Natural killer cell (primary cell): Measurements from ENCODE around the gene CCDC27. TPM values are rescaled to one million over a fixed set of nuclear protein-coding genes. Genes with fewer than 3 reads are reported as not detected.
A peak's percentile ranks its signal among the peaks of the same experiment; 100 is the strongest.
"Not testable (repeated sequence)": the region's sequence is repeated elsewhere in the genome, so short reads cannot be mapped to it uniquely, and the experiment has no call there.

Experiments used
- ATAC-seq, 3 donors: fragments of 150-1000 bp in 2 of 3; fragments of 200-7000 bp in 1 of 3; cut with Tn5 transposase; 1 replicate in 1 of 3; 2 replicates in 2 of 3; pipeline ENCODE4 v1.10.0; 2021; ENCODE audit warnings: mild to moderate bottlenecking in 2 of 3, moderate library complexity in 2 of 3
- DNase-seq, 2 donors: peaks; one replicate each; pipeline versions ENCODE4 v3.0.0 to v3.0.0-alpha.2; 2013 to 2021; ENCODE audit warnings: mixed read lengths in 1 of 2
- H3K27ac ChIP-seq: one replicate; pipeline ENCODE4 v1.5.1; 2013; ENCODE audit warnings: mild to moderate bottlenecking, low read length
- H3K27me3 ChIP-seq: one replicate; pipeline ENCODE4 v1.6.1; 2013; ENCODE audit warnings: low read length; ENCODE audit not compliant: control insufficient read depth, insufficient read depth
- H3K36me3 ChIP-seq: one replicate; pipeline ENCODE4 v1.6.1; 2013; ENCODE audit warnings: low read length; ENCODE audit not compliant: control insufficient read depth, insufficient read depth
- H3K4me1 ChIP-seq: one replicate; pipeline ENCODE4 v1.6.1; 2013; ENCODE audit warnings: low read length; ENCODE audit not compliant: control insufficient read depth, insufficient read depth
- H3K4me3 ChIP-seq: one replicate; pipeline ENCODE4 v1.5.1; 2013; ENCODE audit warnings: low read length
- H3K9me3 ChIP-seq: one replicate; pipeline ENCODE4 v1.6.1; 2013; ENCODE audit warnings: low read length; ENCODE audit not compliant: control insufficient read depth, insufficient read depth
- H3K27ac Mint-ChIP-seq, 2 donors: one replicate each; pipeline ENCODE4 v1.8.0; 2022; ENCODE audit warnings: mild to moderate bottlenecking in 2 of 2, mixed read lengths in 2 of 2, moderate library complexity in 1 of 2
- H3K27me3 Mint-ChIP-seq, 2 donors: one replicate each; pipeline ENCODE4 v1.8.0; 2022; ENCODE audit warnings: low read depth in 2 of 2, mixed read lengths in 2 of 2
- H3K36me3 Mint-ChIP-seq: one replicate; pipeline ENCODE4 v1.8.0; 2022; ENCODE audit warnings: mixed read lengths
- H3K4me1 Mint-ChIP-seq, 2 donors: one replicate each; pipeline ENCODE4 v1.8.0; 2022; ENCODE audit warnings: mixed read lengths in 2 of 2
- H3K4me3 Mint-ChIP-seq: one replicate; pipeline ENCODE4 v1.8.0; 2022; ENCODE audit warnings: mild to moderate bottlenecking, moderate library complexity, mixed read lengths
- H3K9me3 Mint-ChIP-seq, 2 donors: one replicate each; pipeline ENCODE4 v1.8.0; 2022; ENCODE audit warnings: mixed read lengths in 2 of 2
- WGBS: methylation state at CpG from one replicate; pipeline ENCODE4 v1.1.7; 2013; ENCODE audit warnings: missing lambda C conversion rate; ENCODE audit not compliant: insufficient coverage; 5-methylcytosine and 5-hydroxymethylcytosine counted together
- intact Hi-C: fragments of 100-400 bp; cut with micrococcal nuclease; formaldehyde crosslinking; loops from one replicate; pipeline ENCODE4 v1.14.2; 2022
- total RNA-seq, 4 donors: library from RNA; stranded (reverse); fragments of 120-200 nt in 1 of 4; gene quantifications; one replicate each; pipeline versions ENCODE4 v1.2.3 to v1.2.4, GENCODE V29; 2013 to 2022
- TF ChIP-seq, protein P1 (sequence below): fragments of 200-600 bp; IDR thresholded peaks from one replicate; pipeline ENCODE4 v1.8.0; 2022; ENCODE audit warnings: antibody characterized with exemption

The CCDC27 gene
- total RNA-seq, 3 donors from 2014 or later (not counting 1 experiment from before 2014, with no cell fraction given), result not detected

DNA sequence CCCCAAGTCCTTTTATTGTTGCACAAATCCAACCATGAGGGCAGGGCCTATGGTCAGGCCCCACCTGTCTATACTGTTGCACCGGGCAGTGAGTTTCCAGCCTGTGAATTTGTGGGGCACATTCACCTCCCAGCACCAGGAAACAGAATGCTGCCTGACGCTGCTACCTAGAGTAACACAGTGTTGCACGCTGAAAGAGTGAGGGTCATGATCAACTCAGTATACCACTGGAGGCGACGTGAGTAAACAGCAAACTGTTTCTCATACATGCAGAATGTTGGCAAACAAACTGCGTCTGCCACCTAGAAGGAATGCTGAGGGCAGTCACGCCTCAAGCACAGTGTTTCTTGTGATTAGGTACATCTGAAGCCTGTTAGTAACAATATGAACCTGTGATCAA lies 57.4 kb downstream of the CCDC27 start:
- peak; percentile 17 to 28 (median 18) for ATAC-seq
- peaks cover 15 to 16% of the 10 kb centered on the region in 2 donors for H3K27me3 Mint-ChIP-seq

DNA sequence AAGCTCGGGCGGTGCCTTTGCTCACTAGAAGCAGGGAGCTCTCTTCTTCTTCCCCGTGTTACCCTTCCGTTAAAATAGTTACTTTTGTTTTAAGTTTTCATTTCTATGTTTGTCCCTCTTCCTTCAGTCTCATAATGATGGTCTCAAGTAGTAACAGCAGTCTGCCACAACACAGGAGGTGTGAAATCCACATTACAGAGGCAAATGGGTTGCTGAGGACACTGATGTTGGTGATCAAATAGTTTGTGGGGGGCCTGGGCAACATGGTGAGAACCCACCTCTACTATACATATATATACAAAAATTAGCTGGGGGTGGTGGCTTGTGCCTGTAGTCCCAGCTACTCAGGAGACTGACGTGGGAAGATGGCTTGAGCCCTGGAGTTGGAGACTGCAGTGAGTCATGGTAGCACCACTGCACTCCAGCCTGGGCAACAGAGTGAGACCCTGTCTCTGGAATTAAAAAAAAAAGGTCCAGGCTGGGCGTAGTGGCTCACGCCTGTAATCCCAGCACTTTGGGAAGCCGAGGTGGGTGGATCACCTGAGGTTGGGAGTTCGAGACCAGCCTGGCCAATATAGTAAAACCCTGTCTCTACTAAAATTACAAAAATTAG lies 58.0 kb downstream of the CCDC27 start:
- H3K36me3 Mint-ChIP-seq, intact Hi-C loops, H3K27me3 ChIP-seq, H3K4me3 ChIP-seq, H3K4me1 Mint-ChIP-seq, H3K9me3 ChIP-seq, H3K27ac ChIP-seq, H3K9me3 Mint-ChIP-seq: not testable (repeated sequence)
- H3K27ac Mint-ChIP-seq, result peak overlapping the region; percentile 58 to 71
- WGBS, result 59% methylated on average over 9 of the region's 9 CpGs
- peak; percentile 78 to 90 (median 87) for ATAC-seq
- peaks cover 11% of the 10 kb centered on the region for H3K36me3 ChIP-seq
- peak overlapping the region; percentile 36 for H3K4me3 Mint-ChIP-seq
- DNase-seq, result peak in 1 of 2 donors; percentile 59
- H3K27me3 Mint-ChIP-seq, result peaks cover 10% of the 10 kb centered on the region in 2 donors
- peaks cover 17% of the 10 kb centered on the region for H3K4me1 ChIP-seq

More for the DNA sequence above, 57.4 kb downstream of the CCDC27 start:
- intact Hi-C loops, result no loop called here
- TF ChIP-seq, protein P1, sequence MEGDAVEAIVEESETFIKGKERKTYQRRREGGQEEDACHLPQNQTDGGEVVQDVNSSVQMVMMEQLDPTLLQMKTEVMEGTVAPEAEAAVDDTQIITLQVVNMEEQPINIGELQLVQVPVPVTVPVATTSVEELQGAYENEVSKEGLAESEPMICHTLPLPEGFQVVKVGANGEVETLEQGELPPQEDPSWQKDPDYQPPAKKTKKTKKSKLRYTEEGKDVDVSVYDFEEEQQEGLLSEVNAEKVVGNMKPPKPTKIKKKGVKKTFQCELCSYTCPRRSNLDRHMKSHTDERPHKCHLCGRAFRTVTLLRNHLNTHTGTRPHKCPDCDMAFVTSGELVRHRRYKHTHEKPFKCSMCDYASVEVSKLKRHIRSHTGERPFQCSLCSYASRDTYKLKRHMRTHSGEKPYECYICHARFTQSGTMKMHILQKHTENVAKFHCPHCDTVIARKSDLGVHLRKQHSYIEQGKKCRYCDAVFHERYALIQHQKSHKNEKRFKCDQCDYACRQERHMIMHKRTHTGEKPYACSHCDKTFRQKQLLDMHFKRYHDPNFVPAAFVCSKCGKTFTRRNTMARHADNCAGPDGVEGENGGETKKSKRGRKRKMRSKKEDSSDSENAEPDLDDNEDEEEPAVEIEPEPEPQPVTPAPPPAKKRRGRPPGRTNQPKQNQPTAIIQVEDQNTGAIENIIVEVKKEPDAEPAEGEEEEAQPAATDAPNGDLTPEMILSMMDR, result no peak
- H3K27me3 ChIP-seq, result no peaks in the 10 kb centered on the region
- no peak for DNase-seq
- no peak overlapping the region for H3K4me3 ChIP-seq
- Mint-ChIP-seq H3K9me3 (no peaks in the 10 kb centered on the region), H3K4me3 (no peak overlapping the region), H3K36me3 (no peaks in the 10 kb centered on the region), H3K4me1 (peaks cover 6 to 7% of the 10 kb centered on the region in 2 donors), H3K27ac (peak overlapping the region; percentile 58 to 71)
- H3K9me3 ChIP-seq, result no peaks in the 10 kb centered on the region
- WGBS, result 76% methylated on average over 7 of the region's 7 CpGs
- H3K27ac ChIP-seq, result no peak overlapping the region
- peaks cover 6% of the 10 kb centered on the region for H3K36me3 ChIP-seq
- peaks cover 17% of the 10 kb centered on the region for H3K4me1 ChIP-seq

DNA sequence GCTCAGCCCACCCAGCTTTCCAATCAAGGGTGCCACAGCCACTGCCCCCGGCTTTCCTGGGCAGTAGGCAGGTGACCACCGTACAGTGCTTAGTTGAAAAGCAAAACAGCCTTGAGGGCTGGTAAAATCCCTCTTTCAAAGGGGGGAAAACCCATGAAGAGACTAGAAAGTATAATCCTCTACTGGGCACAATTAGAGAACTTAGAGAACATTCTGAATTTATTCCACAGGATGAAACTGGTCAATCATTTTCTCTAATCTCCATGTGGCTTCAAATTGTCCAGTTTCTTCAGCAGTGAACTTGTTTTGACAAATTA lies 59.3 kb downstream of the CCDC27 start:
- ATAC-seq, result no peak
- peaks cover 0 to 3% of the 10 kb centered on the region in 2 donors for H3K27me3 Mint-ChIP-seq
- H3K4me3 Mint-ChIP-seq, result no peak overlapping the region
- peaks cover 6 to 7% of the 10 kb centered on the region in 2 donors for H3K4me1 Mint-ChIP-seq
- H3K9me3 Mint-ChIP-seq, result no peaks in the 10 kb centered on the region
- Histone ChIP-seq H3K36me3 (peaks cover 18% of the 10 kb centered on the region), H3K4me3 (no peak overlapping the region), H3K4me1 (peaks cover 17% of the 10 kb centered on the region), H3K9me3 (no peaks in the 10 kb centered on the region), H3K27me3 (no peaks in the 10 kb centered on the region), H3K27ac (no peak overlapping the region)
- intact Hi-C loops, result no loop called here
- H3K36me3 Mint-ChIP-seq, result no peaks in the 10 kb centered on the region
- H3K27ac Mint-ChIP-seq, result peak overlapping the region in 1 of 2 donors; percentile 65
- TF ChIP-seq, protein P1, result no peak
- DNase-seq, result no peak
- WGBS, result 52% methylated on average over 2 of the region's 2 CpGs

DNA sequence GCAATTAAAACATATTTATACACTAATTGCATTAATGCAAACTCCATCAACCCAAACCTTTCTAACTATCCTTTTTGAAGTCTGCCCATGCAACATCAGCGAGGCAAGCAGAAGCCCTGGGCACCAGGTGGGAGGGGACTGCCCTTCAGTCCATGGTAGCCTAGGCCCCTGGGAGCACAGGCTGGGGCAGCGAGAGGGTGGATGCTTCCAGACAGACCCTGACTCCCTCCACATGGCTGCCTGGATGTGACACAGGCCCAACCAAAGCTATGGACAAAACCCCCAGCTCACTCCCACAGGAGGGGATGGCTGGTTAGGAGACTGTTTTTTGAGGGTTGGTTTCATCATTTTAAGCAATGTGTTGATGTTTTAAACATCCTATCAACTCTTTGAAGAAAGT lies 61.8 kb downstream of the CCDC27 start:
- DNase-seq (no peak), ATAC-seq (no peak)
- 95% methylated on average over 2 of the region's 2 CpGs for WGBS
- intact Hi-C loops, result no loop called here
- H3K9me3 ChIP-seq, result no peaks in the 10 kb centered on the region
- Mint-ChIP-seq H3K27me3 (no peaks in the 10 kb centered on the region), H3K9me3 (no peaks in the 10 kb centered on the region), H3K4me3 (no peak overlapping the region), H3K36me3 (no peaks in the 10 kb centered on the region), H3K4me1 (peaks cover 6 to 7% of the 10 kb centered on the region in 2 donors), H3K27ac (no peak overlapping the region)
- TF ChIP-seq, protein P1, result no peak
- H3K4me3 ChIP-seq, result no peak overlapping the region
- peaks cover 18% of the 10 kb centered on the region for H3K36me3 ChIP-seq
- no peaks in the 10 kb centered on the region for H3K27me3 ChIP-seq
- H3K27ac ChIP-seq, result no peak overlapping the region
- peaks cover 17% of the 10 kb centered on the region for H3K4me1 ChIP-seq
